GM18907 (cell line): ENCODE data around the gene BICDL1.
A peak's percentile ranks its signal among the peaks of the same experiment; 100 is the strongest.
"Not testable (repeated sequence)": the region's sequence is repeated elsewhere in the genome, so short reads cannot be mapped to it uniquely, and the experiment has no call there.

ENCODE experiments used
- ATAC-seq: cut with Tn5 transposase; IDR thresholded peaks from one replicate; pipeline ENCODE4 v1.9.1; 2021; ENCODE audit warnings: mild to moderate bottlenecking, moderate library complexity; ENCODE audit not compliant: unreplicated experiment

The BICDL1 gene

GRCh38 chr12:119988472-119989360 lies at the start of gene BICDL1:
BICDL1 (plus strand) TSS chr12:119989236; CDS start chr12:119989869, 633 bp downstream.
- peak; percentile 80 for ATAC-seq

GRCh38 chr12:119940897-119941296 lies 48.1 kb upstream of the BICDL1 start:
- ATAC-seq, result no peak

- no peak for ATAC-seq
Measured at GRCh38 chr12:119942386-119942785, 46.6 kb upstream of the BICDL1 start.

GRCh38 chr12:119946213-119946612 lies 42.8 kb upstream of the BICDL1 start:
- ATAC-seq, result no peak

GRCh38 chr12:119949145-119949544 lies 39.9 kb upstream of the BICDL1 start:
- ATAC-seq, result no peak

GRCh38 chr12:119949594-119949993 lies 39.4 kb upstream of the BICDL1 start:
- ATAC-seq, result no peak

- no peak for ATAC-seq
Measured at GRCh38 chr12:119956047-119956446, 33.0 kb upstream of the BICDL1 start.

- no peak for ATAC-seq
Measured at GRCh38 chr12:119957135-119957534, 31.9 kb upstream of the BICDL1 start.

- ATAC-seq, result no peak
Measured at GRCh38 chr12:119959435-119959834, 29.6 kb upstream of the BICDL1 start.

GRCh38 chr12:119964123-119964522 lies 24.9 kb upstream of the BICDL1 start:
- ATAC-seq, result no peak

- ATAC-seq, result no peak
Measured at GRCh38 chr12:119964929-119965328, 24.1 kb upstream of the BICDL1 start.

GRCh38 chr12:119980242-119980641 lies 8.8 kb upstream of the BICDL1 start:
- ATAC-seq, result no peak

GRCh38 chr12:119980702-119981101 lies 8.3 kb upstream of the BICDL1 start:
- not testable (repeated sequence) for ATAC-seq

GRCh38 chr12:119989361-119989730 lies 310 bp downstream of the BICDL1 start:
- peak; percentile 18 for ATAC-seq

GRCh38 chr12:119989731-119990381 lies 820 bp downstream of the BICDL1 start:
- peak; percentile 37 for ATAC-seq

- no peak for ATAC-seq
Measured at GRCh38 chr12:119990382-119990874, 1.4 kb downstream of the BICDL1 start.

- no peak for ATAC-seq
Measured at GRCh38 chr12:119992129-119992705, 3.2 kb downstream of the BICDL1 start.

- no peak for ATAC-seq
Measured at GRCh38 chr12:119994892-119995658, 6.0 kb downstream of the BICDL1 start.

- ATAC-seq, result no peak
Measured at GRCh38 chr12:119996417-119996816, 7.4 kb downstream of the BICDL1 start.

GRCh38 chr12:119998471-119999245 lies 9.6 kb downstream of the BICDL1 start:
- no peak for ATAC-seq
